Right hindlimb (tissue), 1 donor: ENCODE results near the gene NLRP9.

Experiments
- DNase-seq: peaks from one replicate; pipeline ENCODE4 v3.0.0-alpha.2; 2018

NLRP9 gene

GRCh38 chr19:55687281-55688201 is 50.7 kb downstream of the NLRP9 start:
- DNase-seq: no peak

DNA sequence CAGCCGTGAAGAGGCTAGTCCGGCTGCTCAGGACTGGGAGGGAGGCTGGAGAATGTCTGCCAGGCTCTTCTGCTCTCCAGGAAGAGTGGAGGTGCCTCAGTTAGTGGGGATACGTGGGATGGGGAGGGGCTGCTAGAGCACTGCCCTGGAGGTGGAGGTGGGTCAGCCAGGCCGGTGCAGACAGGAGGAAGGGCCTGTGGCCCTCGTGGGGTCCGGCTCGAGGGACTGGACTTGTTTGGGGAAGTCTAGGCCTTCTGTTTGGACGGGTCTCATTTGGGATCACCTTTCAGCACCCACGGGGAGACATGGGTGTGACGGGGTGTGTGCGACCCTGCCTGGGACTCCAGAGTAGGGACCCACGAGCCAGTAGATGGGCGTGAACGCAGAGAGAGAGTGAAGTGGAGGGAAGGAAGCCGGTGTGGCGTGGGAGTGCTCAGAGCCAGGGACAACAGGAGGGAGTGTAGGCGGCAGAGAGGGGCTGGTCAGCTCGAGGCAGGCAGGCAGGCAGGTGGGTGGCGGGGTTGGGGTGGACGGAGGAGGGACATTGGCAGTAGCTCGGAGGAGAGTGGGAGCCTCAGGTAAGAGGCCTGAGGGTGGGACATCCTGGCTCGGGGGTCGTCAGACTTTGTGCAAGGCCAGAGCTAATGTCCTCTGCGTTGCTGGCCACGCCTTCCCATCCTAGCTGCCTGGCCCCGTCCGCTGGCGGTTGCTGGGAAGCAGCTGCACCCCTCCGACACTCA is 51.7 kb downstream of the NLRP9 start:
- DNase-seq: no peak

DNA sequence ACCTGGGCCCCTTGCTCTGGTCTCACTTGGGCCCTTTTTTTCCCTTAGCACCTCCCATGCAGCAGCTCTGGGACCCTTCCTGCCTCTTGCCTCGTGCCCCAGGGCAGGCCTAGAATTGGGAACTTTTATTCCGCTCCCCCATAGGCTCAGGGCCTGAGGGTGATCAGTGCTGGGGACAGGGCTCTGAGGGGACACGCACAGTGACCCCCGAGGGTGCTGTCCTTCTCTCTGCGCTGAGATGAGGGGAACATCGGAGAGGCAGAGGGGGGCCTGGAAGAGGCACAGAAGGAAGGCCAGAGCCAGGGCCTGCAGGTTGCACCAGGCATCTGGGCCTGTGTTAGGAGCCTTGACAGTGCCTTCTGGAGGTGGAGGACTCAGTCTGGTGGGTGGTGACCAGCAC is 52.4 kb downstream of the NLRP9 start:
- DNase-seq: no peak

- no peak for DNase-seq
Measured at GRCh38 chr19:55684946-55685681, 53.1 kb downstream of the NLRP9 start.

- DNase-seq: no peak
Measured at GRCh38 chr19:55683449-55684261, 54.5 kb downstream of the NLRP9 start.

DNA sequence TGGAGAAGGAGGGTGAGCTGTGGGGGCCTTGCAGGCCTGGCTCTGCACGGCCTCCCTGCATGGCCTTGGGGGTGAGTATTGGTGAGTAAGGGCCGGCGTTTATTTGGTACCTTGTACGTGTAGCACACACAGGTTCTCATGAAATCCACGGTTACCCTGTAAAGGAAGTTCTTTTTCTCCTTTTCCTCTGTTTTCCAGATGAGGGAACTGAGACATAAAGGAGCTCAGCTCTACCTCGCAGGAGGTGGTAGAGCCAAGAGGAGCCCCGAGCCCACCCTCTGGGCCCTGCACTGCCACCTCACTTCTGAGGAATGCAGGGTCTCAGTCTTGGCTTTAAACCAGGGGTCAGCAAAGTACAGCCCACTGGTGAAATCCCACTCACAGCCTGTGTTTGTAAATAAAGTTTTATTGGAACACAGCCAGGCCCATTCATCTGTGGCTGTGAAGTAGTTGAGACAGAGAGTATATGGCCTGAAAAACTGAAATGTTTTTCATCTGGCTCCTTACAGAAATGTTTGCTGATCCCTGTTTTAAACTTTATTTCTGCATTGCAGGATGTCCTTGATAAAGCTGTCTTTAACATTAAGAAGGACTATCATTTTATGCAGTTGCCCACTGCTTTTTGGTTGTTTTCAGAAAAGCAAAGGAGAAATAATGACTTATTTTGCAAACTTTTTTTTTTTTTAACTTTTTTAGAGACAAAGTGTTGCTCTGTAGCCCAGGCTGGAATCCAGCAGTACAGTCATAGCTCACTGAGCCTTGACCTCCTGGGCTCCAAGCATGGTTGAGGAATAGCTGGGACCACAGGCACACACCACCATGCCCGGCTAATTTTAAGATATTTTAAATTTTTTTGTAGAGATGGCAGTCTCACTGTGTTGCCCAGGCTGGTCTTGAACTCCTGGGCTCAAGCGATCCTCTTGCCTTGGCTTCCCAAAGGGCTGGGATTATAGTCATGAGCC is 56.8 kb downstream of the NLRP9 start:
- no peak for DNase-seq

DNA sequence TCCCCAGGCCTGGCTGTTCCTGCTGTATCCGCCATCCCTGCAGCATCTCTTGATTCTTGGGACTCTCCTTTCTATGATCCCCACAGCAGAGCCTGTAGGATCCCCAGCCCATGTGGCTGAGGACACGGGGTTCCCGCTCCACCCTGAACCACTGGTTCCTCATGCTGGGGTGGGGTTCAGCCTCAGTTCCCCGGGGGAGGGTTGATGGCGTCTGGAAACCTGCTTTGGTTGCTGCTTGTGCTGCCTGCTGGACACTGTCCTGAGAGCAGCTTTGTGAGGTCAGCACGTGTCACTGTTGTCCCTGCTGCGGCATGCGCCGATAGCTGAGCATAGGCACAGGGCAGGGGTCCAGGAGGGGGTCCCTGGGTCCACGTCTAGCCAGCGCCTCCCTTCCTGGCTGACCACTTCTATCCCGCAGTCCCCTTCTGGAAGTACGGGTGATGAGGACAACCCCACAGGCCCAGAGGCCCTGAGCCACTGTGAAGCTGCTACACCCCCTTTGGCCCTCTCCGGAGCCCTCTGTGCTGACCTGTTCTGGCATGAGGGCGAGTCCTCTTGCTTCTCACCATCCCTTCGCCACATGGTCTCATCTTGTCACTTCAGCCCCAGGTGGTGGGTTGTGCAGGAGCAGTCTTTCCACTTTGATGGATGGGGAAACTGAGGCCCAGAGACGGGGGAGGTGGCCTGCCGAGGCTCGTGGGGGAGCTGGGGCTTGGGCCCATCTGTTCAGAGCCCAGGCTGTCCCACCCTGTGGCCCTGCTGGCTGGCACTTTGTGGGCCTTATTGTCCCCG is 57.7 kb downstream of the NLRP9 start:
- no peak for DNase-seq

DNA sequence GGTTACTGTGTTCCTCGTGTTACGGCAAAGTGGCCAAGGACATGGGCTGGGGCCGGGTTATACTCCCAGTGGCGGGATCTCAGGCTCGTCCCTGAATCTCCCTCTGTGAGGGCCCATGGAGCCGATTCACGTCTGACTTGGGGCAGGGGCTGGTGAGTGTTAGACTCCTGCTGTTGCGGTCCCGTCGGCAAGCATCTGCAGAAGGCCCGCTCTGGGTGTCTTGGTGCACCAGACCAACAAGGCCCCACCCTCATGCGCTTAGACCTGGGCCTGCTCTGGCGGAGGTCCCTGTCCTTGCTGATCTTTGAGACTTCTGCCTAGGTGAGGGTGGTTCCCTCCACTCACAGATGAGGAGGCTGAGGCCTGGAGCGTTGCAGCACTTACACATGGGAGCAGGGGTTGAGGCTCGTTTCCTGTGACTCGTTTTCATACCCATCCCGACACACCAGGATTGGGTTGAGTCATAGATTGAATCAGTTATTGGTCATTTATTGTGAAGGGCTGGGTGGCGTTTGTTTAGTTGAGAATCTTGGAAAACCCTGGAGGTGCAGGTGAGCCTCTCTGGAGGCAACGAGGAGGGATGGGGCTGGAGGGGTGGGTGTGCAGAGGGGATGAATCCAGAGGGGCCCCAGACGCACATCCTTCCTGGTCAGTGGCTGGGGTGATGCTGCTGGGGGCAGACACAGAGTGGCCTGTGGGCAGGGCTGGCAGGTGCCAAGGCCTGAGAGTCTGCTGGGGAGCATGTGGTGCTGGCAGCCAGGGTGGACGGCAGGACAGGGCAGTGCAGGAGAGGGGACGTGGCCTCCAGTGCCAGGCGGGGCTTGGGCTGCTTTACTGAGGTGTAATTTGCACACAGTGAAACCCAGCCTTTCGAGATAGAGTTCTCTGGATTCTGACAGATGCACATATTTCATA is 58.6 kb downstream of the NLRP9 start:
- no peak for DNase-seq

DNA sequence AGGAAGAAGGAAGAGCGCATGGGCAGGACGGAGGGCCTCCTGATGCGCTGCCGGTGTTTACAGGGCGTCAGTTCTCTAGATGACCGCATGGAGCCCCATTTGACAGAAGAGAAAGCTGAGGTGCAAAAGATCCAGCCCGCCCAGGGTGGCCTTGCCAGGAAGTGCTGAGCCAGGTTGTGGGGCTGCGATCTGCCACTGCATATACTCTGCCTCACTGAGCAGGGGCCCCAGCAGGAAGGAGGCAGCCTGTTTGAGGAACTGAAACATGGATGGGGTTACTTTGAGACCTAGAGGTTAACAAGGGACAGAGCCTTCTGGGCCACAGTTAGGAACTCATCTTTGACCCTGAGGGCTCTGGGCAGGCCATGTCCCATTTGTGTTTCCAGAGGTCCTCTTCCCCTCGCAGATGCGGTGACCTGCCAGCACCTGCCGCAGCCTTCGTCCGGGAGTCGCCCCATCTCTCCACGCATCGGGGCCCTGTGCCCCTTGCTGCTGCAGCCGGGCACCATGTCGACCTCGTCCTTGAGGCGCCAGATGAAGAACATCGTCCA is 60.0 kb downstream of the NLRP9 start:
- no peak for DNase-seq

- DNase-seq: no peak
Measured at GRCh38 chr19:55677572-55678028, 60.6 kb downstream of the NLRP9 start.

GRCh38 chr19:55676889-55677505 is 61.2 kb downstream of the NLRP9 start:
- DNase-seq: no peak

DNA sequence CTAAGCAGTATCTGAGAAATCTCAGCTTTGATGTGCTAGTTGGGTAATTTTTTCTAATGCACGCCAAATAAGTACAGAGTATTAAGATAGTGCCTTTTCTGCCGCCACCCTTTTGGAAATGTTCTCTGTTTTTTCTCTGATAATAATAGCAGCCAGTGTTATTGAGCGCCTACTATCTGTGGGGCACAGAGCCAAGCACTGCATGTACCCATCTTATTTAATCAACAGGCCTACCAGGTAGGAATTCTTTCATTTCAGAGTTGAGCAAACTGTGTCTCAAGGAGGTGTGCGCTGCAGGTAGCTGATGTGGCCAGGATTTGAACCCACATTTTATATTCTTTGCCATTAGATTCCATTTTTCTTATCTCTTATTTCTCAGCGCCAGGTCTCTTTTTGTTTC is 61.8 kb downstream of the NLRP9 start:
- DNase-seq: no peak

- DNase-seq: no peak
Measured at GRCh38 chr19:55675661-55676354, 62.4 kb downstream of the NLRP9 start.

GRCh38 chr19:55674841-55675660 is 63.2 kb downstream of the NLRP9 start, which contains the start of gene EPN1:
Gene EPN1 (plus strand): TSS chr19:55675226. CDS start chr19:55678628, 3,402 bp downstream.
- peak; percentile 97 for DNase-seq

GRCh38 chr19:55674459-55674840 is 63.8 kb downstream of the NLRP9 start:
- no peak for DNase-seq

GRCh38 chr19:55673889-55674288 is 64.3 kb downstream of the NLRP9 start:
- DNase-seq: no peak

DNA sequence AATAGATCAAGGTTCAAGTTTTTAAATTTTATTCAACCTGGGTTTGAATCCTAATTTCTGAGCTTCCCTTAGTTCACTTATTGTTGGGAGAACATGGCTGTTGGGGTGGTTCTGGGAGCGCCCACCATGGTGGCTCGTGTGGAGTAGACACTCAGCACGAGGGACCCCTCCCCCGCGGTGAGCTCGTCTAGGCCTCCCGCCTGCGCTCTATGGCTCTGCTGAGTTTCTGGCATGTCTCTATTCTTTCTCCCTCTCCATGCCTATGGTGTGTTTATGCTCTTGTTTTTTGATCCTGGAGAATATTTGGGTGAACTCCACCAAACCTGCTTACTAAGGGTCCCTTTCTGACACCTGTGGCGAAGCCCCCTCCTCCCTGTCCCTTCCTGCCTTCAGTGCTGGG is 64.7 kb downstream of the NLRP9 start:
- no peak for DNase-seq
